ENCODE measurements around the gene AGBL1. TPM values are rescaled to one million over a fixed set of nuclear protein-coding genes. Genes with fewer than 3 reads are reported as not detected.

The AGBL1 gene
- total RNA-seq, 2 donors from 2014 or later = 0.23 to 0.91 TPM

- H3K27me3 ChIP-seq (replicated peaks; ENCODE audit: insufficient read depth) = no peaks in the 10 kb centered on the region
- WGBS = 36% methylated on average over 5 of the region's 5 CpGs
- intact Hi-C loops (cut with DNase I) = no loop called here
- no peak overlapping the region for H3K4me3 ChIP-seq
- H3K36me3 ChIP-seq = no peaks in the 10 kb centered on the region
- TF ChIP-seq POLR2AphosphoS5 (IDR thresholded peaks at IDR 0.05) = no peak
- TF ChIP-seq POLR2A (IDR thresholded peaks at IDR 0.05) = no peak
- no peak for TF ChIP-seq CTCF (IDR thresholded peaks at IDR 0.05)
- no peak overlapping the region for H3K27ac ChIP-seq
- H3K4me1 ChIP-seq (replicated peaks) = no peaks in the 10 kb centered on the region
- no peaks in the 10 kb centered on the region for H3K9me3 ChIP-seq
- DNase-seq (ENCODE audit: low spot score) = no peak
Measured at GRCh38 chr15:86165265-86166211, 85.9 kb downstream of the AGBL1 start.

- Histone ChIP-seq H3K36me3 (no peaks in the 10 kb centered on the region), H3K4me3 (no peak overlapping the region), H3K27ac (no peak overlapping the region), H3K4me1 (replicated peaks) (no peaks in the 10 kb centered on the region), H3K9me3 (no peaks in the 10 kb centered on the region), H3K27me3 (replicated peaks; ENCODE audit: insufficient read depth) (no peaks in the 10 kb centered on the region)
- DNase-seq (ENCODE audit: low spot score) = no peak
- no peak for TF ChIP-seq POLR2A (IDR thresholded peaks at IDR 0.05)
- no peak for TF ChIP-seq POLR2AphosphoS5 (IDR thresholded peaks at IDR 0.05)
- no peak for TF ChIP-seq CTCF (IDR thresholded peaks at IDR 0.05)
- intact Hi-C loops (cut with DNase I) = no loop called here
Measured at GRCh38 chr15:86167841-86168240, 88.2 kb downstream of the AGBL1 start.

GRCh38 chr15:86178845-86179244 is 99.2 kb downstream of the AGBL1 start:
- WGBS = 26% methylated on average over 2 of the region's 2 CpGs
- no peak overlapping the region for H3K4me3 ChIP-seq
- TF ChIP-seq CTCF (IDR thresholded peaks at IDR 0.05) = no peak
- no peak for TF ChIP-seq POLR2AphosphoS5 (IDR thresholded peaks at IDR 0.05)
- TF ChIP-seq POLR2A (IDR thresholded peaks at IDR 0.05) = no peak

GRCh38 chr15:86183596-86184491 is 104.2 kb downstream of the AGBL1 start:
- Histone ChIP-seq H3K27me3 (replicated peaks; ENCODE audit: insufficient read depth) (no peaks in the 10 kb centered on the region), H3K9me3 (no peaks in the 10 kb centered on the region), H3K36me3 (no peaks in the 10 kb centered on the region), H3K27ac (no peak overlapping the region), H3K4me3 (no peak overlapping the region), H3K4me1 (replicated peaks) (no peaks in the 10 kb centered on the region)
- 45% methylated on average over 6 of the region's 6 CpGs for WGBS
- intact Hi-C loops (cut with DNase I) = no loop called here
- DNase-seq (ENCODE audit: low spot score) = no peak
- TF ChIP-seq CTCF (IDR thresholded peaks at IDR 0.05) = no peak
- TF ChIP-seq POLR2A (IDR thresholded peaks at IDR 0.05) = no peak
- no peak for TF ChIP-seq POLR2AphosphoS5 (IDR thresholded peaks at IDR 0.05)

More at GRCh38 chr15:86178845-86179244, 99.2 kb downstream of the AGBL1 start:
- DNase-seq (ENCODE audit: low spot score) = no peak
- intact Hi-C loops (cut with DNase I) = no loop called here
- no peaks in the 10 kb centered on the region for H3K36me3 ChIP-seq
- no peaks in the 10 kb centered on the region for H3K27me3 ChIP-seq (replicated peaks; ENCODE audit: insufficient read depth)
- no peaks in the 10 kb centered on the region for H3K9me3 ChIP-seq
- H3K4me1 ChIP-seq (replicated peaks) = no peaks in the 10 kb centered on the region
- H3K27ac ChIP-seq = no peak overlapping the region

Data from prostate gland (tissue), 2 donors.